B cell (primary cell): Measurements from ENCODE around the gene PARVA.

Experiments
- CTCF ChIP-seq: fragments of 200-600 bp; IDR thresholded peaks from one replicate; pipeline ENCODE4 v1.8.0; 2022; ENCODE audit warnings: antibody characterized with exemption, mild to moderate bottlenecking
- EZH2 ChIP-seq: IDR thresholded peaks from 2 replicates; pipeline ENCODE4 v1.6.1; 2012; ENCODE audit warnings: borderline replicate concordance, low read depth, mild to moderate bottlenecking, moderate library complexity, low read length; ENCODE audit not compliant: insufficient read depth, poor library complexity, severe bottlenecking

GRCh38 chr11:12543596-12544415 is 166.4 kb downstream of the PARVA start:
- no peak for TF ChIP-seq CTCF
- no peak for TF ChIP-seq EZH2
